Anterior cingulate cortex (tissue), 58 donors: ENCODE results near the gene ZXDC.

Experiments used
- DNase-seq, 58 donors: peaks; one replicate each; lab custom pipeline; 2025; lab: John Stamatoyannopoulos, UW

The ZXDC gene

GRCh38 chr3:126401611-126402160, 74.0 kb downstream of the ZXDC start:
- no peak for DNase-seq

- DNase-seq, result no peak
These were observed 75.9 kb downstream of the ZXDC start for GRCh38 chr3:126399756-126400155.

GRCh38 chr3:126399351-126399735, 76.3 kb downstream of the ZXDC start:
- DNase-seq, result no peak

- no peak for DNase-seq
These were observed 77.0 kb downstream of the ZXDC start for GRCh38 chr3:126398423-126399350.

- no peak for DNase-seq
These were observed 77.9 kb downstream of the ZXDC start for GRCh38 chr3:126397610-126398422.

- DNase-seq, result no peak
These were observed 79.2 kb downstream of the ZXDC start for GRCh38 chr3:126396536-126396935.

GRCh38 chr3:126395846-126396513, 79.7 kb downstream of the ZXDC start:
- DNase-seq, result no peak

- DNase-seq, result no peak
These were observed 80.7 kb downstream of the ZXDC start for GRCh38 chr3:126394977-126395321.

- peak in 44 of 58 donors; percentile 6 to 70 (median 32) for DNase-seq
These were observed 81.3 kb downstream of the ZXDC start, which contains the start of gene CFAP100 for GRCh38 chr3:126394179-126394976. Gene CFAP100, plus strand, starts transcription at chr3:126394909. Its CDS starts 1,092 bp downstream, at chr3:126396001.

GRCh38 chr3:126393563-126393962, 82.1 kb downstream of the ZXDC start:
- no peak for DNase-seq

GRCh38 chr3:126392246-126392645, 83.4 kb downstream of the ZXDC start:
- DNase-seq, result no peak

GRCh38 chr3:126391631-126392030, 84.1 kb downstream of the ZXDC start:
- no peak for DNase-seq

GRCh38 chr3:126390751-126391150, 84.9 kb downstream of the ZXDC start:
- no peak for DNase-seq

GRCh38 chr3:126390201-126390600, 85.5 kb downstream of the ZXDC start:
- DNase-seq, result no peak

- no peak for DNase-seq
These were observed 85.9 kb downstream of the ZXDC start for GRCh38 chr3:126389794-126390146.

- peak in 56 of 58 donors; percentile 36 to 94 (median 83) for DNase-seq
These were observed 86.4 kb downstream of the ZXDC start for GRCh38 chr3:126389112-126389793.
